PC-3 (cell line): ENCODE results near the gene PKNOX2.

Experiments used
- EZH2 ChIP-seq: fragments of 300-600 bp; sonication (generic); IDR thresholded peaks from one replicate; pipeline ENCODE4 v1.6.1; 2017; ENCODE audit warnings: antibody characterized with exemption, mild to moderate bottlenecking, low read length; ENCODE audit not compliant: unreplicated experiment
- EZH2phosphoT487 ChIP-seq: fragments of 300-600 bp; sonication (generic); IDR thresholded peaks from 2 replicates; pipeline ENCODE4 v1.6.1; 2018; ENCODE audit warnings: mild to moderate bottlenecking, antibody characterized with exemption, low read length, borderline replicate concordance
- TF ChIP-seq, protein P1 (sequence below): fragments of 300-600 bp; sonication (generic); conservative IDR thresholded peaks from 2 replicates; pipeline ENCODE4 v1.5.1; 2017; ENCODE audit warnings: antibody characterized with exemption, low read depth, mild to moderate bottlenecking, low read length

DNA sequence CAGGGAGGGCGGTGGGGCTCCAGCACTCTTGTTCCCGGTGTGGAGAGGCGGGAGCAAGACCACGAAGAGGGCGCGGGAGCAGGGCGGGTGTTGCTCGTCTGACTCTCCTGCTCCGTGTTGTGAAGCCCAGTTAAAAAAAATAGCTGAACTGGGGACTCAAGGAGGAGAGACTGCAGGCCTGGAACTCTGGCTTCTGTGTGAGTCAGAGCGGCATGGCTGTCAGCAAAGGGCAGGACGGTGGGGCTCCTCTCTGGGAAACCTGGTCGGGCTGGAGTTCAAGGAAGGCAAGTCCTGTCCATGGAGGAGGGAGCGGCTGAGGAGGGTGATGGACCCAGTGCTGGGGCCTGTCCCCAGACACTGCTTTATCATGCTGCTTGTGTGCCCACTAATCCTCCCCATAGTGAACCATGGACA is 179.2 kb downstream of the PKNOX2 start:
- TF ChIP-seq, protein P1, sequence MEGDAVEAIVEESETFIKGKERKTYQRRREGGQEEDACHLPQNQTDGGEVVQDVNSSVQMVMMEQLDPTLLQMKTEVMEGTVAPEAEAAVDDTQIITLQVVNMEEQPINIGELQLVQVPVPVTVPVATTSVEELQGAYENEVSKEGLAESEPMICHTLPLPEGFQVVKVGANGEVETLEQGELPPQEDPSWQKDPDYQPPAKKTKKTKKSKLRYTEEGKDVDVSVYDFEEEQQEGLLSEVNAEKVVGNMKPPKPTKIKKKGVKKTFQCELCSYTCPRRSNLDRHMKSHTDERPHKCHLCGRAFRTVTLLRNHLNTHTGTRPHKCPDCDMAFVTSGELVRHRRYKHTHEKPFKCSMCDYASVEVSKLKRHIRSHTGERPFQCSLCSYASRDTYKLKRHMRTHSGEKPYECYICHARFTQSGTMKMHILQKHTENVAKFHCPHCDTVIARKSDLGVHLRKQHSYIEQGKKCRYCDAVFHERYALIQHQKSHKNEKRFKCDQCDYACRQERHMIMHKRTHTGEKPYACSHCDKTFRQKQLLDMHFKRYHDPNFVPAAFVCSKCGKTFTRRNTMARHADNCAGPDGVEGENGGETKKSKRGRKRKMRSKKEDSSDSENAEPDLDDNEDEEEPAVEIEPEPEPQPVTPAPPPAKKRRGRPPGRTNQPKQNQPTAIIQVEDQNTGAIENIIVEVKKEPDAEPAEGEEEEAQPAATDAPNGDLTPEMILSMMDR = no peak
- TF ChIP-seq EZH2 = no peak
- no peak for TF ChIP-seq EZH2phosphoT487
